Thoracic aorta (tissue), 2 donors: ENCODE measurements around the gene DOHH. TPM values are rescaled to one million over a fixed set of nuclear protein-coding genes. Genes with fewer than 3 reads are reported as not detected.

Source experiments
- ATAC-seq: fragments of 150-250 bp; one replicate; pipeline ENCODE4 v1.8.0; 2017; ENCODE audit warnings: low read depth; ENCODE audit not compliant: insufficient number of reproducible peaks, low FRiP score
- DNase-seq: peaks from one replicate; pipeline ENCODE4 v3.0.0-alpha.2; 2020; ENCODE audit warnings: low spot score
- H3K27ac ChIP-seq, 2 donors: fragments of 200-600 bp; sonication (generic); 1 replicate in 1 of 2; 2 replicates in 1 of 2; pipeline ENCODE4 v1.5.1; 2016; ENCODE audit warnings: mild to moderate bottlenecking in 2 of 2, moderate library complexity in 2 of 2
- H3K27me3 ChIP-seq: fragments of 200-600 bp; sonication (generic); replicated peaks from 2 replicates; pipeline ENCODE4 v1.6.0; 2016; ENCODE audit warnings: mild to moderate bottlenecking; ENCODE audit not compliant: insufficient read depth
- H3K36me3 ChIP-seq: fragments of 200-600 bp; sonication (generic); one replicate; pipeline ENCODE4 v1.5.1; 2016
- H3K4me1 ChIP-seq, 2 donors: fragments of 200-600 bp; sonication (generic); 1 replicate in 1 of 2; 2 replicates in 1 of 2; pipeline versions ENCODE4 v1.5.1 to v1.6.0; 2016; ENCODE audit warnings: low read depth in 2 of 2, mild to moderate bottlenecking in 1 of 2; ENCODE audit not compliant: control insufficient read depth in 1 of 2
- H3K4me3 ChIP-seq: fragments of 200-600 bp; sonication (generic); 2 replicates; pipeline ENCODE4 v1.5.1; 2016; ENCODE audit warnings: mild to moderate bottlenecking
- H3K9me3 ChIP-seq: fragments of 200-600 bp; sonication (generic); 2 replicates; pipeline ENCODE4 v1.5.1; 2016
- CTCF ChIP-seq: fragments of 200-600 bp; sonication (generic); IDR thresholded peaks from one replicate; pipeline ENCODE4 v1.5.1; 2019; ENCODE audit warnings: antibody characterized with exemption
- total RNA-seq, 2 donors: library from RNA; depleted of rRNA; stranded (reverse); fragments of >200 nt; gene quantifications; one replicate each; pipeline versions ENCODE4 v1.1.0 to v1.2.3, GENCODE V29; 2016

Gene DOHH
- total RNA-seq, 2 donors from 2014 or later: 22.0 to 24.2 TPM

GRCh38 chr19:3464587-3465235 lies 35.8 kb downstream of the DOHH start:
- TF ChIP-seq CTCF: no peak
- Histone ChIP-seq H3K4me1 (peaks cover 32 to 73% of the 10 kb centered on the region in 2 donors), H3K27ac (peak overlapping the region; percentile 44 to 64), H3K27me3 (no peaks in the 10 kb centered on the region), H3K4me3 (no peak overlapping the region), H3K36me3 (peaks cover 9% of the 10 kb centered on the region), H3K9me3 (no peaks in the 10 kb centered on the region)
- ATAC-seq: no peak
- no peak for DNase-seq

GRCh38 chr19:3463714-3464586 lies 36.5 kb downstream of the DOHH start:
- no peak for DNase-seq
- H3K27ac ChIP-seq: peak overlapping the region; percentile 41 to 44
- no peak overlapping the region for H3K4me3 ChIP-seq
- H3K4me1 ChIP-seq: peaks cover 37 to 81% of the 10 kb centered on the region in 2 donors
- no peak for TF ChIP-seq CTCF
- H3K27me3 ChIP-seq: no peaks in the 10 kb centered on the region
- no peaks in the 10 kb centered on the region for H3K9me3 ChIP-seq
- no peak for ATAC-seq
- H3K36me3 ChIP-seq: peaks cover 9% of the 10 kb centered on the region

GRCh38 chr19:3462991-3463713 lies 37.3 kb downstream of the DOHH start:
- peaks cover 45 to 83% of the 10 kb centered on the region in 2 donors for H3K4me1 ChIP-seq

GRCh38 chr19:3459965-3460582 lies 40.4 kb downstream of the DOHH start:
- H3K4me3 ChIP-seq: peak overlapping the region; percentile 36
- DNase-seq (no peak), ATAC-seq (peak; percentile 18)
- no peaks in the 10 kb centered on the region for H3K9me3 ChIP-seq
- no peak for TF ChIP-seq CTCF
- H3K27me3 ChIP-seq: no peaks in the 10 kb centered on the region
- peaks cover 37 to 70% of the 10 kb centered on the region in 2 donors for H3K4me1 ChIP-seq
- H3K36me3 ChIP-seq: peaks cover 27% of the 10 kb centered on the region
- H3K27ac ChIP-seq: peak overlapping the region; percentile 94 to 98

More at GRCh38 chr19:3462991-3463713, 37.3 kb downstream of the DOHH start:
- Histone ChIP-seq H3K9me3 (no peaks in the 10 kb centered on the region), H3K4me3 (no peak overlapping the region), H3K27me3 (no peaks in the 10 kb centered on the region), H3K36me3 (peaks cover 9% of the 10 kb centered on the region), H3K27ac (peak overlapping the region; percentile 50 to 61)
- ATAC-seq (no peak), DNase-seq (no peak)
- TF ChIP-seq CTCF: no peak
